NCI-H526 (cell line): Measurements from ENCODE around the gene CACNA1I.

Experiments used
- DNase-seq, 2 experiments: peaks; one replicate each; lab custom pipeline; 2025; lab: John Stamatoyannopoulos, UW

Gene CACNA1I

DNA sequence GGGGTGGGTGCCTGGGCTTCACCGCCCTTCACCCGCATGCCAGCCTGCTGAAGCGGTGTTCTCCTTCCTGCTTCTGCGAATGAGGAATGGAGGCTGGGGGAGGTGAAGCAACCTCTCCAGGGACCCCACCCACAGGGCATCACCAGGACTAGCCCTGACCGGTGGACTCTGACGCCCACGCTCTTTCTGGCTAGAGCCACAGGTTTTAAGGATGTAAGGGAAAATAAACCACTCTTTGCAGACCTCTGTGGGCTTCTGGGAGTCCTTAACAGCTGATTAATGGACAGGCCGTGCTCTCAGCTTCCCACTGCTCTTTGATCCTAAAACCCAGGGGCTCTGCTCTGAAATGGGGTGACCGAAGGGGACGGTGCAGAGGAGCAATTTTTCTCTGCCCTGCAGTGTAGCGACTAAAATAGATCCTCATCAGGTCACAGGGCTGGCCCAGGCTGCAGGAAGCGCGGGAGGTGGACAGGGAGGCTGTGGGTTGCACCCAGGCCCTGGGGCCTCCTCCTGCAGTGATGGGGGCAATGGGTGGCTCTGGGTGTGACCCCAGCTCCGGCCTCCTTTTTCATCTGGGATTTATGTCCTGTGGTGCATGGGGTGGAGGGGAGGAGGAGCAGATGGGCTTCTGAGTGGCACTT lies 127.4 kb downstream of the CACNA1I start:
- DNase-seq = no peak

GRCh38 chr22:39699631-39700360 lies 129.2 kb downstream of the CACNA1I start:
- no peak for DNase-seq

DNA sequence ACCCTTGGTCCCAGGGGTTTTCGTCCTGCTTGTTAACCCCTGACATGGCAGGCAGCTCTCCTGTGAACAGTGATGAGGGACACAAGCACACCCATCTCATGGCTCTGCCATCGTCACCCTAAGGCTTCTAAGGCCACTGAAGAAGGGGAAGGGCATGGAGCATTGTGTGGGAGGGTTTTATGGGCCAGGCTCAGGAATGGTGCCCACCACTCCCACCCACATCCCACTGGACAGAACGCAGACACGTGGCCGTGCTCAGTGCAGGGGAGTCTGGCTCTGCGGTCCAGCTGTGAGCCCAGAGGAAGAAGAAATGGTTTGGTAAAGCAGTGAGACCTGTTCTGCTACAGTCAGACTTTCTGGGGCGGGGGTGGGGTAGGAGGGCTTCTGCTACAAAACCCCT lies 130.0 kb downstream of the CACNA1I start:
- DNase-seq = no peak

DNA sequence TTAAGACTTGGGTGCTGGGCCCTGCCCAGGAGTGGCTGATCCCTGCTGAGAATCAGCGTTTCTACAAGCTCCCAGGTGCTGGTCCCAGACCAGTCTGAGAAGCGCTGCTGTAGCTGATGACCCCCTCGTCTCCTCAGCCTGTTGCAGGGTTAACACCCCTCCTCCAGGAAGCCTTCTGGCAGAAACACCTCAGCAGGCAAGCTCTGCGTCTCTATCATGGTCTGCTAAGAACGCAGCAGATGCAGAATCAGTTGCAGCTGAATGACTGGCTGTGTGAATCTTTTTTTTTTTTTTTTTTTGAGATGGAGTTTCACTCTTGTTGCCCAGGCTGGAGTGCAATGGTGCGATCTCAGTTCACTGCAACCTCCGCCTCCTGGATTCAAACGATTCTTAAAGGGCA lies 132.5 kb downstream of the CACNA1I start:
- DNase-seq = no peak

GRCh38 chr22:39703928-39704639 lies 133.5 kb downstream of the CACNA1I start:
- no peak for DNase-seq

GRCh38 chr22:39705386-39705785 lies 134.8 kb downstream of the CACNA1I start:
- DNase-seq = no peak

DNA sequence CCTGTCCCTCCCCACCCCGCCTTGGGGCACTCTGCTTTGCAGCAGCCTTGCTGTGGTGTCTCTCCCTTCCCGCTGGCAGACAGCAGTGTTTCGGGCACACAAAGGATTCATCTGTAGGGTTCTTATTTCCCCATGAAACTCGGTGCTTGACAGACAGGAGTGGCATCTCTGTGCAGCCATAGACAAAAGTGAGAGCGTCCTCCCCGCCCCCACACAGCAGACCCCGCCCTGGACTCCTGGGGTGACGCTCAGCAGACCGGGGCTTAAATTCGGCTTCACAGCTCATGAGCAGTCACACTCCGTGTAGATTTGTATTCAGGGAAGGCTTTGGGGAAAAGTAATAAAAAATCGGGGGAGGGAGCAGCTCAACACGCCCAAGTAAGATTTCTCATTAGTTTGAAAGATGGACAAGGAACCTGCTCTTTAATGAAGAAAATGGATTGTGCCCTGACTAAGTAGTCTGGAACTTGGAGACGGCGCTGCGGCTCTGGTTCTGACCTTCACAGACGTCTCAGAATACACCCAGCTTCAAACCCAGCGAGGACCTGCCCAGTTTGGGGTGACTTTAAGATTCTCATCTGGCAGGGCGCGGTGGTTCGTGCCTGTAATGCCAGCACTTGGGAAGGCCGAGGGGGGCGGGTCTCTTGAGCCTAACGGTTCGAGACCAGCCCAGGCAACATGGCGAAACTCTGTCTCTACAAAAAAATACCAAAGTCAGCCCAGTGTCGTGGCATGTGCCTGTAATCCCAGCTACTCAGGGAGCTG lies 136.0 kb downstream of the CACNA1I start:
- DNase-seq = no peak

GRCh38 chr22:39707351-39707750 lies 136.8 kb downstream of the CACNA1I start:
- no peak for DNase-seq

DNA sequence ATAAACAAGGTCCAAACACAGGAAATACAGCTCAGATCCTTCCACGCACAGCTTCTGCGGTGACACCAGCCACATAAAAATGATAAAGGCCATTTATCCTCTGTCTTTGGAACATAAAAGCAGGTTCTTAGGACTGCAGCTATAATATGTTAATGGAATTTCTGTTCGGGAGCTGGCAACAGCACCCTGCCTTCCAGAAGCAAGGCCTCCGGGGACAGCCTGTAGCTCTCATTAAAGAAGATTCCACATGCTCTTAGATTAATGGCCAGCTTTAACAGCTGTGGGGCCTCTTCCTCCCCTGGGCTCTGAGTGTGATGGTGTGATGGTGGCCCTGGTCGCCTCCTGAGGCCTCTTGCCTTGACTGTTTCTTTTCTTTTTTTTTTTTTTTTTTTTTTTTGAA lies 137.3 kb downstream of the CACNA1I start:
- no peak for DNase-seq

DNA sequence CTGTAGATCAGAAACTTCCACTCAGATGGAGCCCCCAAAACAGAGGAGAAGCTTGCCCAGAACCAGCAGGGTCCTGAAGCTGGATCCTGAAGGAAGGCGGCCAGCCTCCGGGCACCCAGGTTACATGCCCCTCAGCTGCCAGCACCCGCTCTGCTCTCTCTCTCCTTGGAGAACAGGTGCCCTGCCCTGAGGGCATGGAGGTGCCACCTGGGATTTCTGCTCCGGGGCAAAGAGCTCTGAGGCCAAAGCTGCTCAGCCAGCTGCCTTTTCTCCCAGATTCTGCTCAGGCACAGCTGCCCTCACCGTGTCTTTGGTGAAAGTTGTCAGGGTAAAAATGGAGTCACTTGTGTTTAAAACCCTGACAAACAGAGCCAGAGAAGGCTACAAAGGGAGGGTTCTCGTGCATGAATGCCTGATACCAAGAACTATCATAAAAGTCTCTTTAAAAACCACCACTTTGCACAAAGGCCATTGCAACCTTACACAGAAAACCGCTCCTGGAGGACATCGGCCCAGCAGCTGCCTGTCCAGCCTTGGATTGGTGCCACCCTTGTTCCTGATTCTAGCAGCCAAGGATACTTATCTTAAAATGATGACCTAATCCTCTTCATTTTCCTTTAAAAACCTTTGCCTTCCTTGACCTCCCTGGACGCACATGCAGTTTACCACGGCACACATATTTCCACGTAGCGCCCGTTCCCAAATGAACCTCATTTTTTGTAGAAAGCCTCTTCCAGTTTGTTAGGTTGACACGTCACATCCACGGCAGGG lies 140.0 kb downstream of the CACNA1I start:
- no peak for DNase-seq

GRCh38 chr22:39712081-39712480 lies 141.5 kb downstream of the CACNA1I start:
- no peak for DNase-seq

- DNase-seq = no peak
Measured at GRCh38 chr22:39712751-39713525, 142.4 kb downstream of the CACNA1I start.

DNA sequence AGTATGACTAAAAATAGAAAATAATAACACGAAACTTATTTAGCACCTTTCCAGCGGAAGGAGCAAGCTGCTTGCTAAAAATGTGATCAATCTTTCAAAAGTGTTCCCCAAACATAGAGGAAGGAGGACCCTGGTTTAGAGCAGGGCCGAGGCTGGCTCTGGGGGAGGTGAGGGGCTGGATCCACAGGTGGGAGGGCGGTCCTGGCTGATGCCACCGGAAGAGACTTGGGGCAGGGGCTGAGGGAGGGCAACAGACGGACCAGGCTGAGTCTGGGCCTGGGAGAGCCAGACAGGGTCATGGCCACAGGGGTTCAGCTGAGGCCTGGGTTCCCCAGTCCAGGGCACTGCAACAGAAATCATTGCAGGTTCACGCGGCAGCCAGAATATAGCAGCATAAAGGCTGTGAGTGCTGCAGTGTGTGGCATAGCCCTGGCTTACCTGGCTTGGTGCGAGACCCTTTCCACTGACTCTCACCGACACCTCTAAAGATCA lies 143.3 kb downstream of the CACNA1I start:
- DNase-seq = no peak

- DNase-seq = no peak
Measured at GRCh38 chr22:39714321-39714720, 143.8 kb downstream of the CACNA1I start.

DNA sequence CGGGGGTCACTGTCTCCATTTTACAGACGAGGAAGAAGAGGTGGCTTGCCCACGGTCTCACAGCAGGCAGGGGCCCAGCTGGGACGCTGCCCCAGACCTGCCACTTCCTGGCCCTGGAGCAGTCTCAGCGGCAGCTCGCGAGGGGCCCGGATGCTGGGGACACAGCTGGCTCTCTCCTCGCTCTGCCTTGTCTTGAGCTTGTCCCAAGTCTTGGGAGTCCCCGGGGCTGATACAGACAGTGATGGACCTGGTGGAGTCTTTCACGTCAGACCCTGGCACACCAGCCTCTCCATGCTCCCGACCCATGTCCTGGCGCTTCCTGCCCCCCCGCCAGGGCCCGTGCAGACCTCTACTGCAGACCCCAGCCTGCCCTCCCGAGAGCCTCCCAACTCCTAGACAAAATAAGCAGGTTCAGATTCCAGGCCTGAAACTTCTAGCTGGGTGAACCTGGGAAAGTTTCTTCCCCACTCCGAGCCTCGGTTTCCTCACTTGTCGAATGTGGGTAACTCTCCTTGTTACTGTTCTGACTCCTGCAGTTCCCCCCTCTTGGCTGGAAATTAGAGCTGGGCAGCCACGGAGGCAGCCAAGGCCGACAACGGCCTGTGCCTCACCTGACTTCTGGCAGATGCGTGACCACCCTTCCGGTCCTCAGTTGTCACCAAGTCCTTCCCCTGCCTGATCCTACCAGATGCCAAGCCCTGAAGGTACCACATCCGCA lies 145.4 kb downstream of the CACNA1I start:
- DNase-seq = no peak

DNA sequence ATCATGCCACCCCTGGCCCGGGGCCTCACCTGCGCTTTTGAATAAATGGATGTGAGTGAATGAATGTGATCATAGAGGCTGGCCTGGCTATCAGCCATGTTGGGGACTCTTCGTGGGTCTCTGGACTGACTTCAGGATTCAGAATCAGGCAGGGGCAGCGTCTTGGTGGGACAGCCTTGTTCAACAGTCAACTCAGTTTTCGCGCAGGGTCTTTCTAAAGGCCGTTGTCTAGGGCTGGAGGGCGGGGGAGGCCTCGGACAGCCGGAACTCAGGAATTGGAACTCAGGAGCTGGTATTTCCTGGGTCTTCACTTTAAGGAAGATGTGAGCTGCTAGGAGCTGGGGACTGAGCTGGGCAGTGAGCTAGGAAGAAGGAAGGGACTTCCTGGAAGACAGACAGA lies 146.0 kb downstream of the CACNA1I start:
- no peak for DNase-seq

DNA sequence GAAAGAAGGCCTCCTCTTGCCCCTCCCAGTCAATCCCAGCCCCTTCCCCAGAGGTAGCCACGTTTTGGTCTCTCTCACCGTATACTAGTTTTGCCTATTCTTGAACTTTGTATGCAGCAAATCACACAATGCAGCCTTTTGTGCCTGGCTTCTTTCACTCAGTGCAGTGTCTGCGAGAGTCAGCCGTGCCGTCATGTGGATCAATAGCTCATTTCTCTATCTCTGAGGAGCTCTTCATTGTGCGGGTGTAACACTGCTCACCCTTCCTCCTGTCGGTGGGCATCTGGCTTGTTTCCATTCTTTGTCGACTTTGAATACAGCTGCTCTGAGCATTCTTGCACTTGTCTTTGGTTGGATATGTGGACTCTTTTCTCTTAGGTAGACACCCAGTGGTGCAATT lies 146.5 kb downstream of the CACNA1I start:
- DNase-seq = peak; percentile 13 to 25

DNA sequence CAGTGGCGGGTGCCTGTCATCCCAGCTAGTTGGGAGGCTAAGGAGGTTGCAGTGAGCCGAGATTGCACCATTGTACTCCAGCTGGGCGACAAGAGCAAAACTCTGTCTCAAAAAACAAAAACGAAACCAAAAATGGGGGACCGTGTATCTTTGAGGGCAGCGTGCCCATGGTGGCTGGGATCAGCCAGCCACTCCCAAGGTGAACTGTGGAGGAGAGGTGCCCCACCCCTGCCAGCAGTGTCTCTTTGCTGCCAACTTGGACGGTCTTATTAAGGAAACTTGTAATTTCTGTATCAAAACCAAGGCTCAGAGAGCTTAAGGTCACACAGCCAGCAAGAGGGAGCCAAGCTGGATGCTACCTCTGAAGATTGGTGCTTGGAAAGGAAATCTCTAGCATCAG lies 147.7 kb downstream of the CACNA1I start:
- no peak for DNase-seq

GRCh38 chr22:39718921-39719475 lies 148.4 kb downstream of the CACNA1I start:
- no peak for DNase-seq
